T47D (cell line): ENCODE data around the gene CD14.
"Not testable (repeated sequence)": the region's sequence is repeated elsewhere in the genome, so short reads cannot be mapped to it uniquely, and the experiment has no call there.

Source experiments
- DNase-seq, 2 experiments: peaks; one replicate each; pipeline versions ENCODE4 v3.0.0 to v3.0.0-alpha.2; 2011 to 2012; ENCODE audit warnings: low read depth in 1 of 2, low spot score in 1 of 2
- JUND ChIP-seq: IDR thresholded peaks from 2 replicates; pipeline ENCODE4 v1.6.1; 2012; ENCODE audit warnings: low read depth
- in situ Hi-C: cut with HindIII; loops from 2 replicates; pipeline ENCODE4 v1.10.0; 2016; ENCODE audit warnings: low sequenced_read_pairs, low pct_unique_long_range_greater_than_20kb

The CD14 gene

GRCh38 chr5:140658870-140659269, 25.9 kb upstream of the CD14 start:
- DNase-seq = no peak
- no peak for TF ChIP-seq JUND
- in situ Hi-C loops = no loop called here

- in situ Hi-C loops = no loop called here
- no peak for TF ChIP-seq JUND
- no peak for DNase-seq
These were observed 14.1 kb upstream of the CD14 start for GRCh38 chr5:140647042-140647419.

- DNase-seq = no peak
- TF ChIP-seq JUND = no peak
- in situ Hi-C loops = no loop called here
These were observed 9.7 kb upstream of the CD14 start for GRCh38 chr5:140642718-140643117.

- in situ Hi-C loops = no loop called here
- no peak for TF ChIP-seq JUND
These were observed 8.7 kb upstream of the CD14 start for GRCh38 chr5:140641716-140642115.

GRCh38 chr5:140639148-140639981, 6.4 kb upstream of the CD14 start, which contains the start of gene TMCO6:
Gene TMCO6, plus strand, starts transcription at chr5:140639451. Its CDS starts 77 bp downstream, at chr5:140639528.
- in situ Hi-C loops = no loop called here

More at GRCh38 chr5:140641716-140642115, 8.7 kb upstream of the CD14 start:
- DNase-seq = no peak

GRCh38 chr5:140638898-140639147, 5.8 kb upstream of the CD14 start:
- DNase-seq, in situ Hi-C loops: not testable (repeated sequence)

More at GRCh38 chr5:140639148-140639981, 6.4 kb upstream of the CD14 start, which contains the start of gene TMCO6:
- DNase-seq = peak; percentile 95 to 96
- TF ChIP-seq JUND = no peak

GRCh38 chr5:140637371-140638100, 4.6 kb upstream of the CD14 start:
- no peak for TF ChIP-seq JUND
- DNase-seq = no peak
- in situ Hi-C loops = no loop called here

GRCh38 chr5:140635291-140636257, 2.6 kb upstream of the CD14 start:
- in situ Hi-C loops = no loop called here
- no peak for TF ChIP-seq JUND
- no peak for DNase-seq

- in situ Hi-C loops = no loop called here
- no peak for DNase-seq
- no peak for TF ChIP-seq JUND
These were observed 1.1 kb upstream of the CD14 start for GRCh38 chr5:140634103-140634502.

GRCh38 chr5:140633501-140633900, 526 bp upstream of the CD14 start:
- TF ChIP-seq JUND = no peak
- DNase-seq = no peak
- in situ Hi-C loops = no loop called here

- TF ChIP-seq JUND = no peak
- peak in 1 of 2 experiments; percentile 35 for DNase-seq
- in situ Hi-C loops = no loop called here
These were observed 482 bp downstream of the CD14 start for GRCh38 chr5:140632366-140633020.

- in situ Hi-C loops = no loop called here
- no peak for TF ChIP-seq JUND
- DNase-seq = no peak
These were observed 1.1 kb downstream of the CD14 start for GRCh38 chr5:140631831-140632365.
